CMK (cell line): ENCODE data around the gene PAPSS2.

Experiments used
- DNase-seq: peaks from one replicate; pipeline ENCODE4 v3.0.0-alpha.2; 2010; ENCODE audit warnings: low read depth

The PAPSS2 gene

DNA sequence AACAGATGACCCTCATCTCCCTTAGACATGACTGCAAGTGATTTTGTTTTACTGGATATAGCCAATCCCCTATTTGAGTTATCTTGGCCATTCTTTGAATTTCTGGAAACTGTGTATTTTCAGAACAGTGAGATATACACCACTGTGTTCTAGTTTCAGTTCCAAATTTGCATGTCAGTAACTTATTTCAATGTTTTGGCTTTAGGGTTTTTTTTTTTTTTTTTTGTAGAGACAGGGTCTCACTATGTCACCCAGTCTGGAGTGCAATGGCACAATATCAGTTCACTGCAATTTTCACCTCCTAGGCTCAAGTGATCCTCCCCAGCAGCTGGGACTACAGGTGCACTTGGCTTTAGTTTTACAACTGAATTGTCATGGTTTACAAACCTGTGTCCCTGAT, 91.1 kb downstream of the PAPSS2 start:
- DNase-seq: no peak

DNA sequence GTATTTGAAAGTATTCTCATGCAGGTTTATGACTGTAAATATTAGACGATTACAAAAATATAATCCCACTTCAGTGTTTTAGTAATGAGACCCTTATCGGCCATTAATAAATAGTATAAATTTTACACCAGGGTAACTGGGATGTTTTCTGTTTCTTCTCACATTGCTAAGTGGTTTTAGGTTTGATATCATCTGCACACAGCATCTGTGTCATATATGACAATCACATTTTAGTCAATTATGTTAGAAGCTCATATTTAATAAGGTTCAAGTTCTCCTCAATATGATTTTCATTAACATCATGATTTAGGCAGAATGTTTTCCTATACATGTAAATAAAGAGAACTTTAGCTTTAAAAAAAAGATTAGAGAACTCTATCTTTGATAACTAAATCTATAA, 91.6 kb downstream of the PAPSS2 start:
- no peak for DNase-seq

DNA sequence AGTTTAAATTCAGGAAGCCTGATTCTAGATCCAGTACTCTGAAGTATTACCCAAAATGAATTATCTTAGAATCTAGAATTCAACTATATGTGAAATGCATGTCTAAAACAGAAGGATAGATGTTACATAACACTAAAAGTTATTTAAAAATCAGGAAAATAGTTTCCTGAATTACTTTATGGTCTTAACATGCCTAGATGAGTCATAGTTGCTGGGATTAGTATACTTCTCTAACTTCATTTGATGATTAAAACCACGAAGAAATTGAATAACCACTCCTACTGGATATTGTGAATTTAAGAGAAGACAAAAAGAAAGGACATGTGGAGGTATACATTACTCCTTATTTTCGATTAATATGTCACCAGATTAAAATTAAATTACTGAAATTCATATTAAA, 92.9 kb downstream of the PAPSS2 start:
- no peak for DNase-seq

DNA sequence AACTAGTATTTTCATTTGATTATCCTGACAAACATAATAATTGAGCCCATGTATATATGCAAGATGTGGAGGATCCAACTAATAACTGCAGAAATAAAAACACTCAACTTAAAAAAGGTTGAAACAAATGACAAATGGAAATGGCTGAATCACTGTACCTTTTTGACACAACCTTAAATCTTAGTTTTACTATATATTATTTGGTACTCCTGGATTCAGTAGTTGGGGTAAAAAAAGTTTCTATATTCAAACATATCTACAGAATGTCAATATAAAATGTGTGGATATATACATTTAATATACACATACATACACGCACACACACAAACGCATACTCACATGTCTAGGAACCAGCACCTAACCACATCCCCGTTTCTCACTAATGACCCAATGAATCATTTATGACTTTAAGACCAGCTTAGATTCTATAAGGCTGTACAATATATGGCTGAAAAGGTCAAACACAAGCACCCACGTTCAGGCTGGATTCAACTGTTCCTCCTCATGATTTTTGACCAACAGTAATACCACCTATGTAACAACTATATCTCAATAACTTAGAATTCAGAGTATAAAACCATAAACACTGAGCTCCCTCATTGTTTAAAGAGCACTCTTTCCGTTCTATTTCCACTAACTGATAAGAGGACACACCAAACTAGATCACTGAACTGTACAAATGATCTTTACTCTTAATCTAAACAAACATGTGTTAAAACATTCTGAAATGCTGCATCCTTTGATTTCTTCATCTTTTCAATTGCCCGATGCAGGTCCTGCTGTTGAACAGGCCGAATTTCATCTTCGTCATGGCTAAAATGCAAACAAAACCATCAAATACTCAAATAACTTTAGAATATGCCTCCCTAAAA, 94.6 kb downstream of the PAPSS2 start:
- DNase-seq: no peak

DNA sequence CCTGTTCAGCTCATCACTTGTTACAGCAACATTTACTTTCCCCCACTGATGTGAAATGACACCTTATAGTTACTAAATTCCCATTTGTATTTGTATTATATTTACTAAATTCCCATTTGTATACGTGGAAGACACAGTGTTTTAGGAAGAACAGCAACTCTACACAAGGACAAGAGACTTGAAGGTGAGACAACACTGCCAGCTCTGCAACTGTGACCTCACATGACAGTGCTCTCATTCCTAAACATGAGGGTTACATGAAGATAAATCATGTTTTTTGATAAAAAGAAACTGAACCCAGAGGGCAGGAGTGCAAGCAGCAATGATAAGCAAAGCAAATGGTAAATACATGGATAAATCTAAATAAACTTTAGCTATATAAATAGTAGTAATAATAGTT, 98.0 kb downstream of the PAPSS2 start:
- DNase-seq: no peak

DNA sequence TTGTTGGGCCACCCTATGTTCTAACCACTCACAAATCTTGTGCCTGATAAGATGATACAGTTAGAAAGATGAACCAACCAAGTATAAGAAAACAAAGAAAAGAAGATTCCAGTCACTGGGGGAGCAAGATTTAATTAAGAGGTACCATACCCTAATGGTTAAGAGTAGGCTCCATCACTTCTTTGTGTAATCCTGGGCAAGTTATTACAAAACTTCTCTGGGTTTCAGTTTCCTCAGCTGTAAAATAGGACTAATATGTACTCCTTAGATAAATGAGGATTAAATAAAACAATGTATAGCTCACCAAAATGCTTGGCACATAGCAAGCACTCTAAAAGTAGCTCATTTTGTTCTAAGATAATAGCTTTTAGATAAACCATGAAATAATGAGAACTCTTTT, 99.9 kb downstream of the PAPSS2 start:
- no peak for DNase-seq

DNA sequence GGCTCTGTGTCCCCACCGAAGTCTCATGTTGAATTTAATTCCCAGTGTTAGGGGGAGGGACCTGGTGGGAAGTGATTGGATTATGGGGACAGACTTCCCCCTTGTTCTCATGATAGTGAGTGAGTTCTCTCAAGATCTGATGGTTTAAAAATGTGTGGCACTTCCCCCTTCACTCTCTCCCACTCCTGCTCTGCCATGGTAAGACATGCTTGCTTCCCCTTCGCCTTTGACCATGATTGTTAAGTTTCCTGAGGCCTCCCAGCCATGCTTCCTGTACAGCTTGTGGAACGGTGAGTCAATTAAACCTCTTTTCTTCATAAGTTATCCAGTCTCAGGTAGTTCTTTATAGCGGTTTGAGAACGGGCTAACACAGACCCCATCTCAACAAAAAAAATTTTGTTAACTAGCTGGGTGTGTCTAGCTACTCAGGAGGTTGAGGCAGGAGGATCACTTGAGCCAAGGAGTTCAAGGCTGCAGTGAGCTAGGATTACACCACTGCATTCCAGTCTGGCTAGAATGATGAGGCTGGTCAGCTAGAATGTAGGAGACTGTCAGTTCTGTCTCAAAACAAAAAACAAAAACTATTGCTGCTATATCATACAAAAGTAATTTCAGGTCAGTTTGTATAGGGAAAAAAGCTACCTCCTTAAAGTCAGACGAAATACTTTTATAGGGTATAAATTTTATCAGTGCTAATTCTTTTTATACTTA, 100.7 kb downstream of the PAPSS2 start:
- peak; percentile 46 for DNase-seq

DNA sequence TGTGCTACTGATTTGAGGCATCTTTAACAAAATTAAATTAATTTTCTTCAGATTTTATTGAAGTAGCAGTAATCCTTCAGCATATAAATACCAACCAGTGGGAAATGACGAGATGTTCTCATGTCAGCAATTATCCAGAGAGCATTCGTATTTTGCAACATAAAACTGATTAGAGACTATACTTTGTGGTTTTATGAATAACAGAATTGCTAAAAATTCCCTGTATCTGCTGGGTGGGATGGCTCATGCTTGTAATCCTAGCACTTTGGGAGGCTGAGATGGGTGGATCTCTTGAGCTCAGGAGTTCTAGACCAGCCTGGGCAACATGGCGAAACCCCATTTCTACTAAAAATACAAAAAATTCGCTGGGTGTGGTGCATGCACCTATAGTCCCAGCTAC, 101.5 kb downstream of the PAPSS2 start:
- DNase-seq: no peak

DNA sequence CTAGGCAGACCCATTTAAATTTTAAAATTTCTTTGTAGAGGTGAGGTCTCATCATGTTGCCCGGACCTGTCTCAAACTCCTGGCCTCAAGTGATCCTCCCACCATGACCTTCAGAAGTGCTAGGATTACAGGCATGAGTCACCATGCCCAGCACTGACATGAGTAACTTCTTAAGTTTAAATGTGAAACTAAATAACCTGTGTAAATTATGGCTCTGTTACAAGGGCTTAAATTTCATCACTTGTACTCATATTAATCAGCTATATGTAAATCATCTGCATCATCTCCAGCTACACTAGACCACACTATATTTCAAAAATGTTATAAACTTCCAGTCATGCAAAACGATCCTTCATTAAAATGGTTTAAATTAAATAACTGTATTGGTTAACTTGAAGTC, 102.2 kb downstream of the PAPSS2 start:
- DNase-seq: no peak

DNA sequence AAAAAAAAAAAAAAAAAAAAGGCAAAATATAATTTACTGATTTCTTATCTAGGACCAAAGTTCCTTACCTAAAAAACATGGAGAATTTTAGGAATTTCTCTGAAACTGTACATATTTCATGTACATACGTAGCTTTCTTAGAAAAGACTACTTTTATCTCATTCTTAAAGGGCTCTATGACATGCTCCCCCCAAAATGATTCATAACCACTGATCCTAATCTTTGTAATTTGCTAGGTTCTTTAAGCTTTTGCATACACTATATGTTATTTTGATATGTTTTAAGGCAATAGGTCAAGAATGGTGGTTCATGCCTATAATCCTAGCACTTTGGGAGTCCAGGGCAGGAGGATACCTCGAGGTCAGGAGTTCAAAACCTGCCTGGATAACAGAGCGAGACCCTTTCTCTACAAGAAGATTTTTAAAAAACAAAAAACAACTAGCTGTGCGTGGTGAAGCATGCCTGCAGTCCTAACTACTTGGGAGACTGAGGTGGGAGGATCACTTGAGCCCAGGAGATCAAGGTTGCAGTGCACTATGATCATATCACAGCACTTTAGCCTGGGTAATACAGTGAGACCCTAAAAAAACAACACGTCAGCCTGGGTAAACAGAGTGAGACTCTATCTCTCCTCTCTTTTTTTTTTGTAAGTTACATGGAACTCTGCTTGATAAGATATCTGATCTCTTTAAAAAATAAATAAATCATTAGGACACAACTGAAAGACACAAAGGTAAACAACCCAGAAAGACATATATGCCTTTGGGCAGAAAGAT, 103.6 kb downstream of the PAPSS2 start:
- DNase-seq: no peak

DNA sequence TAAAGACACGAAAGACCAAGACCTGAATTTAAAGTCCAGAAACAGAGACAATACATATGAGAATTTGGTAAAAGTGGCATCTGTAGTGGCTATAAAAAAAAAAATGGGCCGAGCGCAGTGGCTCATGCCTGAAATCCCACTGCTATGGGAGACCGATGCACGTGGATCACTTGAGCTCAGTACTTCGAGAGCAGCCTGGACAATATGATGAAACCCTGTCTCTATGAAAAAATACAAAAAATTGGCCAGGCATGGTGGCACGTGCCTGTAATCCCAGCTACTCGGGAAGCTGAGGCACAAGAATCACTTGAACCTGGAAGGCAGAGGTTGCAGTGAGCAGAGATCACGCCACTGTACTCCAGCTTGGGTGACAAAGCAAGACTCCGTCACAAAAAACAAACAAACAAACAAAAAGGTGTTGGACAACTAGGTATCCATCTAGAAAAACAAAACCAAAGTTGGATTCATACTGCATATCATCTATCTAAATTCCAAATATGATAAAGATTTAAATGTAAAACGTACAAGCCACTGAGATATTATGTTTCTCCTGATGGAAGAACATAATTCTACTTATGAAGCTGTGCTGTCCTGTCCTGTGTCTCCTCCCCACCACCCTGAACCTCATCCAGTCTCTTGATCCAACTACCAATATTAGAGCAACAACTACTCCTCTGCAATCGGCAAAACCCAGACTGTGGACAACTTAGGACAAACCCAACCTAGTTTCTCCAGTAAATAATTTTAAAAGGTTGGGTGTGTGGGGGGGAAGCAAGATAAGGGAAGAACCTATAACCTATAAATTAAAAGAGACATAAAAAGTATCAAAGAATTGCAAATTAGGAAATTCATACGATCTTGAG, 104.6 kb downstream of the PAPSS2 start:
- DNase-seq: no peak

DNA sequence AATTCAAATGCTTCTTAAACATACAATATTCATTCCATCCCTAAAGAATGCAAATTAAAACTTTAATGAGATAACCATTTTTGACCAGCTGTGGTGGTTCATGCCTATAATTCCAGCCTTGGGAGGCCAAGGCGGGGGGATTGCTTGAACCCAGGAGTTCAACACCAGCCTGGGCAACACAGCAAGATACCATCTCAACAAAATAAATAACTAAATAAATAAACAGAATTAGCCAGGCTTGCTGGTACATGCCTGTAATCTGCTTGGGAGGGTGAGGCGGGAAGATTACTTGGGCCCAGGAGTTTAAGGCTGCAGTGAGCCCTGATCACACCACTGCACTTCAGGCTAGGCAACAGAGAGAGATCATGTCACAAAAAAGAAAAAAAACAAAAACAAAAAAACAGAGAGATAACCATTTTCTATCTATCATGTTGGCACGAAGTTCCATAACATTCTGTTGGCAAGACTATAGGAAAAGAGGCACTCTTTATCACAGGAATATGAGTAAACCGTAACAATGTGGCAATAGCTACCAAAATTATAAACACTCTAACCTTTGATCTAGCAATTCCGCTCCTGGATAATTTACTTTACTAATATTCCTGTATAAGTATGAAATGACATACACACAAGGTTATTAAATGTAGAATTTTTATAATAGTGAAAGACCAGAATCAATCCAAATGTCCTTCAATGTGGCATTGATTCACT, 106.1 kb downstream of the PAPSS2 start:
- no peak for DNase-seq

DNA sequence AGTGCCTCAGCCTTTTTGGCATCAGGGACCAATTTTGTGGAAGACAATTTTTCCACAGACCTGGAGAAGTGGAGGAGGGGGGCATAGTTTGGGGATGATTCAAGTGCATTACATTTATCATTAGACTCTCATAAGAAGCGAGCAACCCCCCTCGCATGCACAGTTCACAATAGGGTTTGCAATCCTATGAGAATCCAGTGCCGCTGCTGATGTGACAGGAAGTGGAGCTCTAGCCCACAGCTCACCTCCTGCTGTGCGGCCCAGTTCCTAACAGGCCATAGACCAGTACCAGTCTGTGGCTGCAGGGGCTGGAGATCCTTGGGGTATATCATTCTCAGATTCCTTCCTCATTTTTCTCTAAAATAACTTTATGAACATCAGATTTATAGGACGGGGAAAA, 107.6 kb downstream of the PAPSS2 start:
- DNase-seq: no peak

DNA sequence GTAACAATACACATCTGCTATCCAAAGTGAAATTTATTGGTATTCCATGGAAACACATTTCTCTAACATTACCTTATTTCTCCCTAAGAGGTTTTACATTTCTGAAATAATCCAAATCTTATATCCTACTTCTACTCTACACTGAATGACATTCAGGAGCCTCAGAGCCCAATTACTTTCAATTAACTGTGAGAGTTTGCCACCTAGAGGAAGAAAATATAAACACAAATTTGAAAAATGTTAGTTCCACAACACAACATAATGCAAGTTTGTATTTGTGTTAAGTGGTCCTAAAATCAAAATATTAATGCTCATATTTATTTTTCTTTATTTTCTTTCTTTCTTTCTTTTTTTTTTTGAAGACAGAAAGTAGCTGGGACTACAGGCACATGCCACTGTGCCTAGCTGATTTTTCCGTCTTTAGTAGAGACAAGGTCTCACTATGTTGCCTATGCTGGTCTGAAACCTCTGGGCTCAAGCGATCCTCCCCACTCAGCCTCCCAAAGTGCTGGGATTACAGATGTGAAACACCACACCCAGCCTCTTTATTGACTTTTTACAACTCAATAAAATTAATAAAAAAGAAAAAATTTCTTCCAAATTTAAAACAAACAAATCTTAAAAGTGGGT, 112.3 kb downstream of the PAPSS2 start:
- no peak for DNase-seq

DNA sequence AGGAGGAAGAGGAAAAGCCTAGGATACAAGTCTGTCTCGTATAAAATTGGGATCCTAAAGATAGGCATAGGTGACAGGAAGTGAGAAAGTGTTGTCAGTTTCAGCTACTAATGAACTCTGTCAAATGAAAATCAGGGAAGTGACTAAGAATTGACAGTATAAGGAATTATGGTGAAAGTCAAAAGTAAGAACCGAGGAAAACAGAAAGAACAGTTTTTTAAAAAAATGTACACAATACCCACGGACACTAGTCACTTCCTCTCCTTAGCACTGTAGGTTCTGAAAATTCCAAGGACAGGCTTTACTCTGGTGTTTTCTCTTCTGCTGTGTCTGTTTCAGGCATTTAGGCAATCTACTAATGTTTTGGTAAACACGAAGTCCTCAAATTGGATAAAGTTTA, 116.1 kb downstream of the PAPSS2 start:
- no peak for DNase-seq

DNA sequence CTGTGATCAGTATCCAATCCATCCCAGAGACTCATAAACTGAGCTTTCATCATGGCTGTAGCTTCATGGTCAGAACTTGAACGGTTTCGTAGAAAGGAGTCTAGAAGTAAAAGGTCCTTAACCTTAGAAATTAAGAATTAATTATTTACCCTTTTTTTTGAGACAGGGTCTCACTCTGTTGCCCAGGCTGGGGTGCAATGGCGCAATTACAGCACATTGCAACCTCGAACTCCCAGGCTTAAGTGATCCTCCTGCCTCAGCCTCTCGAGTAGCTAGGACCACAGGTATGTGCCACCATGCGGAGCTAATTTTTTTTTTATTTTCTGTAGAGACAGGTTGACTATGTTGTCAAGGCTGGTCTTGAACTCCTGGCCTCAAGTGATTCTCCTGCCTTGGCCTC, 116.7 kb downstream of the PAPSS2 start:
- no peak for DNase-seq

DNA sequence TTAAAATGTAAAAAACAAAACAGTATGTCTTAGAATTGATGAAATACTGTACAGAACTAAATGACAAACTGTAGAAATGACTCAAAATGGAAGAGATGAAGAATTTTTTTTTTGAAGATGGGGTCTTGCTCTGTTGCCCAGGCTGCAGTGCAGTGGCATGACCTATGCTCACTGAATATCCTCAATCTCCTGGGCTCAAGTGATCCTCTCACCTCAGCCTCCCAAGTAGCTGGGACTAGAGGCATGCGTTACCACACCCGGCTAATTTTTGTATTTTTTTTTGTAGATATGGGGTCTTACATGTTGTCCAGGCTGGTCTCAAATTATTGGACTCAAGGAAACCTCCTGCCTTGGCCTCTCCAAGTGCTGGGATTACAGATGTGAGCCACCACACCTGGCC, 121.9 kb downstream of the PAPSS2 start:
- no peak for DNase-seq

DNA sequence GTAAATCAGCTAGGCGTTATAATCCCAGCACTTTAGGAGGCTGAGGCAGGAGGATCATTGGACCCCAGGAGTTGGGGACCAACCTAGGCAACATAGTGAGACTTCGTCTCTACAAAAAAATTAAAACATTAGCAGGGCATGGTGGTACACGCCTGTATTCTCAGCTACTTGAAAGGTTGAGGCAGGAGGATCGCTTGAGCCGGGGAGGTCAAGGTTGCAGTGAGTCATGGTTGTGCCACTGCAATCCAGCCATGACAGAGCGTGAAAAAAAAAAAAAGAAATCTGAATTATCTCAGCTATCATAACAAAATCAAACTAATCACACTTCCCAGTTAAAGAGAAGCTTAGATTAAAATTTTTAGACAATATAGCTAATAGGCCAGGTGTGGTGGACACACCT, 123.0 kb downstream of the PAPSS2 start:
- no peak for DNase-seq

DNA sequence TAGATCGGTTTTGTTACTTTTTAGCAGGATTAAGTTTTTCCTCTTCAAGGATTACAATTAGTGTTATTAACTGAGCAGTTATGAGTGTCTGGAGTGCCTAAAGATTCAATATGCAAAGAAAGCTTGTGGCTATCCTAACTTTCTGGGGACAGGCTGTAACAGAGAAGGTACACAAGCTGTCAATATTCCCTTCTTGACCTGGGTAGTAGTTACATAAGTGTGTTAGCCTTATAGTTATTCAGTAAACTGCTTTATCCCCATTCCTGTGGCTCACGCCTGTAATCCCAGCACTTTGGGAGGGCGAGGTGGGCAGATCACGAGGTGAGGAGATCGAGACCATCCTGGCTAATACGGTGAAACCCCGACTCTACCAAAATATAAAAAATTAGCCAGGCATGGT, 126.7 kb downstream of the PAPSS2 start:
- no peak for DNase-seq

DNA sequence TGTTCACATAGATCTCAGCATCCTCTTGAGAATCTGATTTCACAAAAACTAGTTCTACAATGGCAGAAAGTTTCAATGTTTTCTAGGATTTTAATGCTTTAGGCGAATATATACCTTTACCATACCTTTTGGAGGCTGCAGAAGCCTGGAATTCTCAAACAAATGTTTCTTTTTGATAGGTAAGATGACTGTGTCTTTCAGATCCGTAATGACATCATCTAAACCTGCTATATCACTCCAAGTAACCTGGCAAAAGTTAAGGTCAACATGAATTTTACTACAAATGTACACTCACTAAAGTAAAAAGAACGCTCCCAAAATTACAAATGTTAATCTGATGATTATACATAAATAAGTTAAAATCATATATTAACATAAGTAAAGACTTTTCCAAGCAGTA, 130.5 kb downstream of the PAPSS2 start:
- DNase-seq: no peak

DNA sequence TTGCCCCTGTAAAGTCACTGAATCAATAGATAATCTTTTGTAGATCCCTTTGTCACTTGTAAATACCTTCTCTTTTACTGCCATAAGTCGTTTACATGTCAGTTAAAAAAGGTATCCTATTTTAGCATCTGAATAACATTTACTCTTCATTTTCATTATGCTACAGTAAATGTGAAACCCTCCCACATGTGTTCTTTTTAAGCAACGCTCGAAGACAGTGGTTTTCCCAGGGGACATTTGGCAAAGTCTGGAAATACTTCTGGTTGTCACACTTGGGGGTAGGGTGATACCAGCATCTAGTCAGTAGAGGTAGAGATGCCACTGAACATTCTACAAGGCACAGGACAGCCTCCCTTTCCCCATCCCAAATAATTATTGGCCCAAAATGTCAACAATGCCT, 134.6 kb downstream of the PAPSS2 start:
- DNase-seq: no peak
